GM10248 (cell line): Measurements from ENCODE around the gene PODN.

Experiments used
- CTCF ChIA-PET: fragments of 300-600 bp; sonication (Branson Sonifier 250); formaldehyde crosslinking; extraction: SDS; loops from one replicate; lab custom pipeline; 2021; ENCODE audit warnings: antibody characterized with exemption; lab: Yijun Ruan, JAX
- POLR2A ChIA-PET: fragments of 350-650 bp; sonication (Branson Sonifier 250); formaldehyde crosslinking; extraction: SDS; loops from one replicate; lab custom pipeline; 2020; ENCODE audit warnings: antibody characterized with exemption; lab: Yijun Ruan, JAX
- DNase-seq: peaks from one replicate; pipeline ENCODE4 v3.0.0; 2012; ENCODE audit errors: extremely low spot score
- CTCF ChIP-seq: IDR thresholded peaks from 2 replicates; pipeline ENCODE4 v1.5.1; 2012; ENCODE audit warnings: mild to moderate bottlenecking, low read depth; ENCODE audit errors: extremely low read depth, missing control alignments, control extremely low read depth

The PODN gene

DNA sequence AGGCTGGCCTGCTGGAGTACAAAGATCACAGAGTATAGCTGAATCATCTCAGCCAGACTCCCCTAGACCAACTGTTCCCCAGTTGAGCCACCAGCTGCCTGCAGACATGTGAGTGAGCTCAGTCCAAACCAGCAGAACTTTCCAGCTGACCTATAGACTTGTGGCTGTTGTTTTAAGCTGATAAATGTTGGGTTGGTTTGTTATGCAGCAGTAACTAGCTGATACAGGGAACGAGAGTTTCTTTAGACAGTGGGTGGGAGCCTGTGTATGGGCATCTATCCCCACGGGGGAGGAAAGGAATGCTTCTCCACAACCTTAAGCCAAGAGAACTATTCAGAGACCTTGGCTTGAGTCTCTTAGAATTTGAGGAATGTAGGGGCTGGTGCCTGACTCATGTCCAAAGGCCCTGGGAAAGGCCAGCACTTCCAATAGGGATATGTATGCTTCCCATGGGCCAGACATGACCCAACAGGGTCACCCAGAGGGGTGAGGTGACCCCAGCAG, 50.3 kb downstream of the PODN start:
- TF ChIP-seq CTCF, result no peak
- DNase-seq, result no peak
- POLR2A ChIA-PET, result no interaction called here
- CTCF ChIA-PET, result no interaction called here

DNA sequence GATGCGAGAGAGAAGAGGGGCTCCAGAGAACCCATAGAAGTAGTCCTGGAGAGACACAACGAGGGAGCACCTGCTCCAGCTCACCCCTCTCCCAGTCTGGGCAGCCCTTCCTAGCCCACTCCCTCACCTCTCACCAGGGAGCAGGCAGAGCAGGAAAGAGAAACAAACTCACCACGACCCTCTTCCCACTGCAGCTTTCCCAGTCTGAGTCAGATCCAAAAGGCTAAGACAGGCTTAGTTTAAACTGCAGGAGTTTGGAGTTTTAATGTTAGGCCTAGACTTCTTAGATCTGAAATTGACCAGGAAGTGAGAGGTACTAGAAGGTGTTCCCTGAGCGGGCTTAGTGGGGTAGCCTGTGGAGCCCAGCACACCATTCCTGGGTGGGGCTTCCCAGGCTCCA, 50.8 kb downstream of the PODN start:
- ChIA-PET CTCF (no interaction called here), POLR2A (no interaction called here)
- no peak for DNase-seq
- TF ChIP-seq CTCF, result no peak

- ChIA-PET CTCF (no interaction called here), POLR2A (no interaction called here)
- DNase-seq, result no peak
- no peak for TF ChIP-seq CTCF
These were observed 52.1 kb downstream of the PODN start for GRCh38 chr1:53114090-53114489.

DNA sequence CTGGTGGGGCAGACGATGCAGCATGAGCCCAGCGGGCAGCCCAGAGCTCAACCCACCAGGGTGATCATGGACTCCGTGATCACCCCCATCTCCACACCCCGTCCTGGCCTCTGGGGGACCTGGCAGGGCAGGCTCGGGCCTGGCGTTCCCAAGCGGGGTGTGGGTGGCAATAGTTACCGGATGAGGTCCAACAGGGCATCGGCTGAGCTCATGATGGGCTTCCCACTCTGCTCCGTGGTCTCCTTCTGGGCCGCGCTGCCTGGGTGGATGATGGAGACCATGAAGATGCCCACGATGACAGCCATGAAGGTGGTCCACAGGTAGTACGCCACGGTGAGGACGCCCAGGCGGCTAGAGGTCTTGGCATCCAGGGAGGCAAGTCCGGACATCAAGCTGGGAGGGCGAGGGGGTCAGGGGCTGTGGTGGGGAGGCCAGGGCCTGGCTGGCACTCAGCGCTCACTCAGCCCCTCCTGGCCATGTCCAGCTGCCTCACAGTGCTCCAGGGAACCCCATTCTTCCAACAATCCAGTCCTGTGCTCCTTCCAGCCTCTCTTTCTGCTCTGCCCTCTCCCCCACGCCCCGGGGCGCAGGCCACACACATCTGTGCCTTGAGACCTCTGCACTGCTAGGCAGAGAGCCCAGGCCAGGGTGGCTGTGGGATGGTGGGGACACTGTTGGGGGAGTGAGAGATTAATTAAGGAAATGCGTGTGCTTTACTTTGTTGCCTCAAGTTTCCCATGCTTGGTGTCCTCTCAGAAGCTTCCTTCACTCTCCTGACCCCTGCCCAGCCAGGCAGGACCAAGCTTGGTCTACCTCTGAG, 52.8 kb downstream of the PODN start:
- ChIA-PET CTCF (no interaction called here), POLR2A (interaction anchor here (0.6 kb wide), 1 partner anchor 461 kb away, joined by 3 read pairs; no protein-coding TSS in a partner anchor)
- DNase-seq, result no peak
- TF ChIP-seq CTCF, result no peak

- TF ChIP-seq CTCF, result no peak
- ChIA-PET POLR2A (interaction anchor here (0.6 kb wide), 1 partner anchor 462 kb away, joined by 3 read pairs; no protein-coding TSS in a partner anchor), CTCF (no interaction called here)
- no peak for DNase-seq
These were observed 53.6 kb downstream of the PODN start for GRCh38 chr1:53115403-53116306.

DNA sequence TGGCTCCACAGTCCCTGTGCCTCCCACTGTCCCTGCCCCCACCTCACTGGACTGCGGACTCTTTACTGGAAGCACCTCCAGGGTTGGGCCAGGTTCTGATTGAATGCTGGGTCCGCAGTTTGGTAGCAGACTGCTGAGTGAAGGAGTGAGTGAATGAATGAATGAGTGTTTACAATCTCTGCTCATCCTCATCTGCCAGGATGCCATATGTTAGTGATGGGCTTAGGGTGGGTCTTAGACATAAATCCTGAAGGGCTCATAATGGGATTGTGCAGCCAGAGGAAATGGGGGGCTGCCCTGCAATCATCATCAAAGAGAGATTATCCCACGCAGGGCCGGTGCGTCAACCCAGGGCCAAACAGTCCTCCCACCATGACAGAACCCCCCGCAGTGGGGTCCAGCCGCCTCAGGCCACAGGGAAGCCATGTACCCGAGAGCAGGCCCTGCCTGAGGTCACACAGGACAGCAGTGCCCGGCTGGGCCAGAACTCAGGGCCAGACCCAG, 54.3 kb downstream of the PODN start:
- POLR2A ChIA-PET, result no interaction called here

More for the DNA sequence above, 54.3 kb downstream of the PODN start:
- CTCF ChIA-PET, result no interaction called here
- no peak for TF ChIP-seq CTCF
- DNase-seq, result no peak
